IMR-90 (cell line): Measurements from ENCODE around the gene C21orf91. TPM values are rescaled to one million over a fixed set of nuclear protein-coding genes. Genes with fewer than 3 reads are reported as not detected.

Source experiments
- ATAC-seq: fragments of 200-7000 bp; cut with Tn5 transposase; 2 replicates; pipeline ENCODE4 v1.9.1; 2020; ENCODE audit warnings: low read depth, mild to moderate bottlenecking, moderate library complexity
- BruUV-seq: library from RNA; stranded (reverse); fragments of 400-500 nt; replicated peaks from 2 replicates; lab custom pipeline; 2021; lab: Mats Ljungman, UMichigan
- CTCF ChIA-PET: fragments of 300-600 bp; formaldehyde crosslinking; extraction: SDS; loops from one replicate; lab custom pipeline; 2021; ENCODE audit warnings: antibody characterized with exemption; lab: Yijun Ruan, JAX
- POLR2A ChIA-PET: fragments of 300-600 bp; sonication (Branson Sonifier 250); formaldehyde crosslinking; loops from one replicate; lab custom pipeline; 2022; ENCODE audit warnings: antibody characterized with exemption; ENCODE audit not compliant: unreplicated experiment; lab: Charles Lee
- DNase-seq: peaks from one replicate; pipeline ENCODE4 v3.0.0; 2013
- H2AFZ ChIP-seq: replicated peaks from 2 replicates; pipeline ENCODE3; 2013; ENCODE audit warnings: low read length, mild to moderate bottlenecking; ENCODE audit not compliant: poor library complexity
- H2AK5ac ChIP-seq: 2 replicates; pipeline ENCODE4 v1.6.1; 2013; ENCODE audit warnings: low read depth, low read length, inconsistent platforms
- H2AK9ac ChIP-seq: replicated peaks from 2 replicates; pipeline ENCODE3; 2013; ENCODE audit warnings: mild to moderate bottlenecking, low read depth, low read length, moderate library complexity; ENCODE audit not compliant: poor library complexity
- H2BK120ac ChIP-seq: 2 replicates; pipeline ENCODE4 v1.6.1; 2013; ENCODE audit warnings: low read depth, low read length, inconsistent platforms
- H2BK15ac ChIP-seq: 3 replicates; pipeline ENCODE4 v1.6.1; 2013; ENCODE audit warnings: low read depth, low read length, inconsistent platforms
- H2BK20ac ChIP-seq: 2 replicates; pipeline ENCODE4 v1.6.1; 2013; ENCODE audit warnings: low read depth, mild to moderate bottlenecking, inconsistent platforms, low read length, moderate library complexity
- H2BK5ac ChIP-seq: 2 replicates; pipeline ENCODE4 v1.6.1; 2013; ENCODE audit warnings: mild to moderate bottlenecking, low read depth, low read length, inconsistent platforms; ENCODE audit not compliant: poor library complexity, severe bottlenecking
- H3K14ac ChIP-seq: replicated peaks from 2 replicates; pipeline ENCODE4 v1.6.1; 2013; ENCODE audit warnings: low read depth, low read length, inconsistent platforms
- H3K18ac ChIP-seq: 2 replicates; pipeline ENCODE4 v1.6.1; 2013; ENCODE audit warnings: low read depth, low read length, control low read depth
- H3K23ac ChIP-seq: 2 replicates; pipeline ENCODE4 v1.6.1; 2013; ENCODE audit warnings: low read depth, low read length, inconsistent platforms
- H3K27ac ChIP-seq: 2 replicates; pipeline ENCODE4 v1.5.1; 2013; ENCODE audit warnings: mild to moderate bottlenecking, control low read depth, low read length; ENCODE audit not compliant: insufficient read depth
- H3K27me3 ChIP-seq: 2 replicates; pipeline ENCODE4 v1.6.1; 2013; ENCODE audit warnings: low read length; ENCODE audit not compliant: control insufficient read depth, insufficient read depth
- H3K36me3 ChIP-seq: 2 replicates; pipeline ENCODE4 v1.6.1; 2013; ENCODE audit warnings: low read length, mixed read lengths; ENCODE audit not compliant: control insufficient read depth, insufficient read depth
- H3K4ac ChIP-seq: 2 replicates; pipeline ENCODE4 v1.6.1; 2013; ENCODE audit warnings: low read depth, low read length, inconsistent platforms
- H3K4me1 ChIP-seq: 2 replicates; pipeline ENCODE4 v1.6.1; 2013; ENCODE audit warnings: low read length, mixed read lengths; ENCODE audit not compliant: control insufficient read depth, insufficient read depth
- H3K4me2 ChIP-seq: 2 replicates; pipeline ENCODE4 v1.6.1; 2013; ENCODE audit warnings: low read depth, mild to moderate bottlenecking, control low read depth, low read length, moderate library complexity
- H3K4me3 ChIP-seq: 2 replicates; pipeline ENCODE4 v1.5.1; 2013; ENCODE audit warnings: low read depth, mild to moderate bottlenecking, control low read depth, low read length, moderate library complexity; ENCODE audit not compliant: insufficient read depth
- H3K56ac ChIP-seq: 2 replicates; pipeline ENCODE4 v1.6.1; 2013; ENCODE audit warnings: low read length, inconsistent platforms; ENCODE audit not compliant: insufficient read depth; ENCODE audit errors: extremely low read depth
- H3K79me1 ChIP-seq, 2 experiments: 2 replicates each; pipeline ENCODE4 v1.6.1; 2013; ENCODE audit warnings: low read length in 2 of 2, inconsistent platforms in 1 of 2, low read depth in 1 of 2
- H3K9ac ChIP-seq: 2 replicates; pipeline ENCODE4 v1.6.1; 2013; ENCODE audit warnings: low read depth, low read length, control low read depth
- H3K9me1 ChIP-seq: 2 replicates; pipeline ENCODE4 v1.6.1; 2013; ENCODE audit warnings: low read length, inconsistent platforms; ENCODE audit not compliant: insufficient read depth
- H3K9me3 ChIP-seq: 2 replicates; pipeline ENCODE4 v1.6.1; 2013; ENCODE audit warnings: low read length; ENCODE audit not compliant: control insufficient read depth, insufficient read depth
- H4K20me1 ChIP-seq: 2 replicates; pipeline ENCODE4 v1.6.1; 2013; ENCODE audit warnings: low read length, inconsistent platforms; ENCODE audit not compliant: insufficient read depth
- H4K5ac ChIP-seq: 2 replicates; pipeline ENCODE4 v1.6.1; 2013; ENCODE audit warnings: mild to moderate bottlenecking, low read depth, low read length, control low read depth
- H4K8ac ChIP-seq, 2 experiments: 2 replicates each; pipeline ENCODE4 v1.6.1; 2013; ENCODE audit warnings: low read depth in 2 of 2, low read length in 2 of 2, control low read depth in 1 of 2, inconsistent platforms in 1 of 2
- H4K91ac ChIP-seq: 2 replicates; pipeline ENCODE4 v1.6.1; 2013; ENCODE audit warnings: low read depth, low read length, inconsistent platforms; ENCODE audit not compliant: insufficient read depth
- CEBPB ChIP-seq: IDR thresholded peaks from 2 replicates; pipeline ENCODE4 v1.6.1; 2012; ENCODE audit warnings: low read depth, low read length, improper control_type of control experiment
- WGBS, 2 experiments: methylation state at CpG; one replicate each; pipeline versions ENCODE4 v1.1.5 to v1.1.7; 2013; ENCODE audit warnings: missing lambda C conversion rate in 2 of 2; ENCODE audit not compliant: insufficient read length in 1 of 2; ENCODE audit errors: extremely low coverage in 2 of 2; 5-methylcytosine and 5-hydroxymethylcytosine counted together
- dilution Hi-C: fragments of 300-500 bp; cut with HindIII; formaldehyde crosslinking; loops from one replicate; pipeline ENCODE4 v1.14.3; 2018; ENCODE audit warnings: low sequenced_read_pairs; ENCODE audit not compliant: unreplicated experiment
- in situ Hi-C: fragments of 300-500 bp; cut with MboI; formaldehyde crosslinking; loops from 3 replicates; pipeline ENCODE4 v1.14.3; 2019; ENCODE audit warnings: low sequenced_read_pairs, inconsistent platforms, mixed read lengths
- intact Hi-C: fragments of 100-400 bp; cut with micrococcal nuclease; formaldehyde crosslinking; loops from 2 replicates; pipeline ENCODE4 v1.10.0; 2022
- polyA plus RNA-seq, 3 experiments: library from polyadenylated mRNA; depleted of rRNA; stranded (reverse); fragments of >200 nt; gene quantifications; 2 replicates each; pipeline ENCODE4 v1.2.3, GENCODE V29; 2012; ENCODE audit warnings: low replicate concordance in 1 of 3
- total RNA-seq: library from RNA; depleted of rRNA; stranded (reverse); fragments of >200 nt; gene quantifications from 2 replicates; pipeline ENCODE4 v1.2.3, GENCODE V29; 2012

Gene C21orf91
- total and polyA plus RNA-seq, 2 of the 4 experiments (the other 2 are of a cell fraction) = 3.7 to 9.3 TPM

DNA sequence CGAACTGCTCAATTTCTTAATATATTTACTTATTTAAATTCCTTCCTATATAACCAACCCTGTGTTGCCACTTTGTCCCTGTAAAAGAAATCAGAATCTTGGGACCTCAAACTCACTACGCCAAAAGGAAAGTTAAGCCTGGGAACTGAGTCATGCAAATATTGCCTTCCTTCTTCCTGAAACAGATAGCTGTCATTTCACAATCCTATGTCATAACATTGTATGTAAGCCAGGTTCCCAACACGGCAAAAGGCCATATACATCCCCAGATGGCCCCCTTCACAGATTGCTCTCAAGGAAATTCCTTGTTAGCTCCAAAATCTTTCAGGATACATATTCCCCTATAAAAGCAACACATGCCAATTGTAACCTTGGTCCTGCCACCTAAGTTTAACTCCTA, 39.7 kb downstream of the C21orf91 start:
- no peak overlapping the region for H4K5ac ChIP-seq
- H3K14ac ChIP-seq = no peak overlapping the region
- no peak for TF ChIP-seq CEBPB
- no peak overlapping the region for H4K8ac ChIP-seq
- no peak overlapping the region for H3K18ac ChIP-seq
- no peak overlapping the region for H2BK120ac ChIP-seq
- ChIA-PET CTCF (no interaction called here), POLR2A (no interaction called here)
- in situ Hi-C loops = no loop called here
- H3K79me1 ChIP-seq = no peaks in the 10 kb centered on the region
- no peak overlapping the region for H2AK5ac ChIP-seq
- H2AFZ ChIP-seq = no peak overlapping the region
- 43% methylated on average over 1 of the region's 3 CpGs; no CpG with 5 or more reads in 1 of the 2 experiments for WGBS, 2 experiments
- H4K91ac ChIP-seq = no peak overlapping the region
- no peak overlapping the region for H2BK15ac ChIP-seq
- no peaks in the 10 kb centered on the region for H3K27me3 ChIP-seq
- H3K4me1 ChIP-seq = no peaks in the 10 kb centered on the region
- no peak overlapping the region for H3K56ac ChIP-seq
- intact Hi-C loops = no loop called here
- H4K20me1 ChIP-seq = no peaks in the 10 kb centered on the region
- H2BK5ac ChIP-seq = no peak overlapping the region
- no peaks in the 10 kb centered on the region for H3K9me3 ChIP-seq
- no peak overlapping the region for H3K4me3 ChIP-seq
- H3K9me1 ChIP-seq = no peaks in the 10 kb centered on the region
- dilution Hi-C loops = no loop called here
- H2BK20ac ChIP-seq = no peak overlapping the region
- H3K23ac ChIP-seq = no peak overlapping the region
- H3K27ac ChIP-seq = no peak overlapping the region
- H2AK9ac ChIP-seq = no peak overlapping the region
- ATAC-seq (no peak), DNase-seq (no peak)
- no peak overlapping the region for H3K4me2 ChIP-seq
- no TSS peak for BruUV-seq
- H3K9ac ChIP-seq = no peak overlapping the region
- H3K36me3 ChIP-seq = no peaks in the 10 kb centered on the region
- no peak overlapping the region for H3K4ac ChIP-seq
